Muscle layer of colon (tissue), 2 donors: Measurements from ENCODE around the gene PTPRT.

Experiments used
- H3K27ac ChIP-seq: one replicate; pipeline ENCODE4 v1.7.0; 2013; ENCODE audit warnings: low read depth, mild to moderate bottlenecking, low read length, moderate library complexity
- H3K27me3 ChIP-seq, 2 donors: one replicate each; pipeline ENCODE4 v1.7.0; 2013; ENCODE audit warnings: low read length in 2 of 2, mild to moderate bottlenecking in 2 of 2; ENCODE audit not compliant: insufficient read depth in 2 of 2, control insufficient read depth in 1 of 2
- H3K36me3 ChIP-seq: one replicate; pipeline ENCODE4 v1.7.0; 2013; ENCODE audit warnings: mild to moderate bottlenecking, low read length; ENCODE audit not compliant: insufficient read depth
- H3K4me1 ChIP-seq: one replicate; pipeline ENCODE4 v1.7.0; 2013; ENCODE audit warnings: mild to moderate bottlenecking, low read length; ENCODE audit not compliant: insufficient read depth
- H3K4me3 ChIP-seq, 2 donors: one replicate each; pipeline ENCODE4 v1.7.0; 2013; ENCODE audit warnings: low read length in 2 of 2, low read depth in 1 of 2, mild to moderate bottlenecking in 1 of 2, moderate library complexity in 1 of 2
- H3K9ac ChIP-seq: one replicate; pipeline ENCODE4 v1.7.0; 2013; ENCODE audit warnings: low read length
- H3K9me3 ChIP-seq: one replicate; pipeline ENCODE4 v1.7.0; 2013; ENCODE audit warnings: mild to moderate bottlenecking, low read length
- donor health status: abdominal sarcoma.
- donor health status: Adenocarcinoma of cecum.

The PTPRT gene

DNA sequence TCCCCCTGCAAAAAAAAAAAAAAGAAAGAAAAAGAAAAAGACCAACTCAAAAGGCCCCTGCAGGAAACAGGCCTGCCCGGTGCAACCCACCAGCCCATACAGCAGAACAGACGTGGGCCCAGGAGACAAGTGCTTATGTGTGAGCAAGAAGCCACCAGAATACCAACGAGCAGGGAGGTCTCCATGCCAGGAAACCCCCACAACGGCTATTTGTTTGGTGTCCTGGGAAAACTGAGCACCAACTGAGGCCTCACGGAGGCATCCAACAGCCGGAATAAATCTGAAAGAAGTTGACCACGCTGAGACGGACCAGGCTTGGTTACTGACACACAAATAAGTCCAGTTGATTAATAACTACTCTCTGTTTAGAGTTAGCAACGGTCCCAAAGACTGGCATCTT, 29.7 kb downstream of the PTPRT start:
- H3K36me3 ChIP-seq, result no peaks in the 10 kb centered on the region
- H3K27me3 ChIP-seq, result no peaks in the 10 kb centered on the region

DNA sequence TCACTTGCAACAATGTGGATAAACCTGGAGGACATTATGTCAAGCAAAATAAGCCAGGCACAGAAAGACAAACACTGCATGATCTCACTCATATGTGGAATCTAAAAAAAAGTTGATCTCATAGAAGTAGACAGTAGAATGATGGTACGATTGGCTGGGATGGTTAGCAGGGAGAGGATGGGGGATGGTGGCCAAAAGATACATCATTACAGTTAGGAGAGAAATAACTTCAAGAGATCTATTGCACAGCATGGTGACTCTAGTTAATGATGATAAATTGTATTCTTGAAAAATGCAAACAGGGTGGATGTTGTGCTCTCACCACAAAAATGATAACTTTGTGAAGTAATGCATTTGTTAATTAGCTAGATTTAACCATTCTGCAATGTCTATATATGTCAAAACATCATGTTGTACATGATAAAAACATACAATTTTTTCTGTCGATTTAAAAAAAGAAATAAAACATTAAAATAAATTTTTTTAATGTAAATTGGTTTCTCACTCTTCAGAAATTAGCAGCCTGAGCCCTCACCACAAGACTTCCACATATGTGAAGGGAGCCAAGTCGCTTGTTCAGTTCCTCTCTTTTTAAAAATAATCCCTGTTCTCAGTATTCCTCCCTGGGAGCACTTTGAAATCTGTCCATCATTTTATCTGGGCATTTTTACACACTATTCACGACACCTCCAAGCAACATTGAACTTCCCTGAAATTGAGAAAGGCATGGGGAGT, 34.2 kb downstream of the PTPRT start:
- H3K27ac ChIP-seq, result no peak overlapping the region
- no peak overlapping the region for H3K9ac ChIP-seq
- H3K4me1 ChIP-seq, result no peaks in the 10 kb centered on the region
- no peaks in the 10 kb centered on the region for H3K36me3 ChIP-seq
- peaks cover 0 to 5% of the 10 kb centered on the region in 2 donors for H3K27me3 ChIP-seq
- no peaks in the 10 kb centered on the region for H3K9me3 ChIP-seq
- no peak overlapping the region for H3K4me3 ChIP-seq

More for the DNA sequence above, 29.7 kb downstream of the PTPRT start:
- H3K4me1 ChIP-seq, result no peaks in the 10 kb centered on the region
- no peak overlapping the region for H3K27ac ChIP-seq
- no peak overlapping the region for H3K4me3 ChIP-seq
- no peaks in the 10 kb centered on the region for H3K9me3 ChIP-seq
- no peak overlapping the region for H3K9ac ChIP-seq

DNA sequence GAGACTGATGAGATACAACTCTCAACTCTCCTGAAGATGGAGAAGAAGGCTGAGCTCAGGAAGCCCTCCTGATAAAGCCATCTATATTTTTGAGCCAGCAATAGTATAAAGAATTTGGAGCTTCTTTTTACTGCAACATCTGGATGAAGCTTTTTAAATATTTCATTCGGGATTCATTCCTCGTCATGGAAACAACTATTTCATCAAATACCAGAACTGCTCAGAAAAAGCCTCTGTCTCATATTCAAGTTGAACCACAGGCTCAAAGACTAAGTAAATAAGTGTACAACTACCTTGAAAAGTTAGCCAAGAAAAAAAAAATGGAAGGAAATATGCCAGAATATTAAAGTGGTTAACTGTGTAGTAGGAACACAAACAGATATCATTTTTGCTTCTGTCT, 37.8 kb downstream of the PTPRT start:
- Histone ChIP-seq H3K9ac (no peak overlapping the region), H3K27me3 (peaks cover 0 to 6% of the 10 kb centered on the region in 2 donors), H3K27ac (no peak overlapping the region), H3K36me3 (no peaks in the 10 kb centered on the region), H3K4me3 (no peak overlapping the region), H3K9me3 (no peaks in the 10 kb centered on the region), H3K4me1 (no peaks in the 10 kb centered on the region)

DNA sequence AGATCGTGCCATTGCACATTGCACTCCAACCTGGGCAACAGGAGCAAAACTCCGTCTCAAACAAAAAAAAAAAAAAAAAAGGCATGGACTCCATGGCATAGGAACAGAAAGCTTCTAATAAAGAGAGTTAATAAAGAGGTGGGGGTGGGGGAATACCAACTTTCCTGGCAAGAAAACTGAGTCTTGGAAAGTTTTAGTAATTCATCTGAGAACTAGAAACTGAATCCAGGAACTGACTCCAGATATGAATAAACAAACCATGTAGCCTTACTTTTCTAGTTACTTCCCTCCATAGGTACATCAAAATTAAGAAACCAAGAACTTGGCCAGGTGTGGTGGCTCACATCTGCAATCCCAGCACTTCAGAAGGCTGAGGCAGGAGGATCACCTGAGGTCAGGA, 38.5 kb downstream of the PTPRT start:
- H3K4me3 ChIP-seq, result no peak overlapping the region
- no peak overlapping the region for H3K9ac ChIP-seq
- H3K4me1 ChIP-seq, result no peaks in the 10 kb centered on the region
- H3K9me3 ChIP-seq, result no peaks in the 10 kb centered on the region
- H3K27ac ChIP-seq, result no peak overlapping the region
- no peaks in the 10 kb centered on the region for H3K36me3 ChIP-seq
- H3K27me3 ChIP-seq, result peaks cover 0 to 6% of the 10 kb centered on the region in 2 donors

DNA sequence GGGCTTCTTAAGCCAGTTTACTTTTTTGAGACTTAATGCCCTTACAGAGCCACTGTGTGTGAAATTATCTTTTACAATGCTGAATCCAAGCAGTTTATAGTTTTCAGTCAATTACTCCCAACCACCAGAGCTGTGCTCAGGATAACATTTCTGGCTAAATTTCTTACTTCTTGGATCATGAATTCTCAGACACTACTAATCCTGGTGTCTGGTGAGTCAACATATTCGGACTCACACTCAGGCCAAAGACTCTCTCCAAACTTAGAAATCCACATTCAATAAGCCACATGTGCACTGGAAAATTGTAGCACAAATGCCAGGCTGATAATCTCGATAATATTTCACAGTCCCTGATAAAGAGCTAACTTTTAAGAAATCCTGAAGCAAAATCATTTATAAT, 49.0 kb downstream of the PTPRT start:
- Histone ChIP-seq H3K27me3 (no peaks in the 10 kb centered on the region), H3K9ac (no peak overlapping the region), H3K27ac (no peak overlapping the region), H3K4me1 (no peaks in the 10 kb centered on the region), H3K4me3 (no peak overlapping the region), H3K36me3 (no peaks in the 10 kb centered on the region), H3K9me3 (no peaks in the 10 kb centered on the region)

DNA sequence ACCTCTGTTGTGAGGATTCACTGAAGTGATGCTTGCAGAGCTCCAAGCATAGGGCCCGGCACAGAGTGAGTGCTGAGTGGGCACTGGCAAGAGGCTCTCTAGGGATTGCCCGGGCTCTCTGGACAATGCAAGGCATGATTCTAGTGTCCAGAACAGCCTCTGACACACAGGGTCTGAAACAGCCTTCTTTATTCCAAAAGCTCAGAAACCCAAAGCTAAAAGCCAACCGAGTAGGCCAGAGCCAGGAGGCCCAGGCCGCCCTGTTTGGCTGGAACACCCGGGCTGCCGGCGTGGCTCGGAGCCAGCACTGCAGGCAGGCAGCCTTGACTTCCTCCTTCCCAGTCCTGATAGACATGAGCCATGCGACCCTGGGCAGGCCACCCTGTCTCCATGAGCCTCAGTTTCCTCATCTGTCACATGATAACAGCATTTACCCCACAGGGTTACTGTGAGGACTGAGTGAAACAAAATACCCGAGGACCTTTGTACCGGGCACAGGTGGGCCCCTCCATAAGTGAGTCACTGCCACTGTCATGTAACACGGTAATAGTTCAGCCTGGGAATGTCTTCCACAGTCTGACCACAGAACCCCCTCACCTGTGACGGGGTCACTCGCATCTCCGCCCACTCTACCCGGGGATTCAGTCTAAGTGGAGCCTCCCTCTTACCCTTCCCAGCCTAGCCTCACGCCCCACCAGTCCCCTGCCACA, 51.5 kb downstream of the PTPRT start:
- Histone ChIP-seq H3K4me3 (no peak overlapping the region), H3K27ac (no peak overlapping the region)

DNA sequence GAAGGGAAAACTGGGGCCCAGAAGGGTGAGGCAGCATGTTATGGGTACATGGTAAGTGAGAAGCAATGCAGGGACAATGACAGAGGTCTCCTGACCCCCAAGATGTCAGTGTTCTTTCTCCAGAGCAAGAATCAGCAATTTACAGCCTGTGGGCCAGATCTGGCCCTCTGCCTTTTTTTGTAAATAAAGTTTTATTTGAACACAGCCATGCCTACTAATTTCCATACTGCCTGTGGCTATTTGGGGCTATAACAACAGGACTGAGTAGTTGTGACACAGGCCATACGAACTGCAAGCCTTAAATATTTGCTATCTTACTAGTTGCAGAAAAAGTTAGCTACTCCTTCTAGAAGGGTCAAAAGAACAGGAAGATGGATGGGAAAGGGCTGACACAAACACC, 52.5 kb downstream of the PTPRT start:
- no peaks in the 10 kb centered on the region for H3K9me3 ChIP-seq
- H3K9ac ChIP-seq, result no peak overlapping the region
- H3K27me3 ChIP-seq, result no peaks in the 10 kb centered on the region
- H3K27ac ChIP-seq, result no peak overlapping the region
- H3K4me3 ChIP-seq, result no peak overlapping the region
- H3K4me1 ChIP-seq, result no peaks in the 10 kb centered on the region
- H3K36me3 ChIP-seq, result no peaks in the 10 kb centered on the region

More for the DNA sequence above, 51.5 kb downstream of the PTPRT start:
- Histone ChIP-seq H3K27me3 (no peaks in the 10 kb centered on the region), H3K9me3 (no peaks in the 10 kb centered on the region), H3K9ac (no peak overlapping the region), H3K4me1 (no peaks in the 10 kb centered on the region), H3K36me3 (no peaks in the 10 kb centered on the region)

DNA sequence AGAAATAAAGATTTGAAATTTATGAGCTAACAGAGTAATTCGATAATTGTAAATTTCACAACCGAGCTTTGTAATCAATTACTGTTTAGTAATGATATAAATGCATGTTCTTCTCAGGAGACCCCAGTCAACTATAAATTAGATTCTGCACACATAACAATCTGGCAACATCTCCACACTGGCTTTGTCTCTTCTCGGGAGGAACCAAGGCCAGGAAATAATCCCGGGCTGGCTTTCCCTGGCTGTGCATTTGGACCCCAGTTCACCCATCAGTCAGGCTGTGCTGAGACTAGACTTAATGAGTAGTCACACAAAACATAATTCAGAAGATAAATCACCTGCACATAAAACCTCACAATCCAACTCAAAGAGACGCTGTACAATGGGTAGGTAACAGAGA, 65.5 kb downstream of the PTPRT start:
- no peak overlapping the region for H3K9ac ChIP-seq
- no peak overlapping the region for H3K4me3 ChIP-seq
- no peaks in the 10 kb centered on the region for H3K9me3 ChIP-seq
- H3K4me1 ChIP-seq, result no peaks in the 10 kb centered on the region
- no peaks in the 10 kb centered on the region for H3K36me3 ChIP-seq
- H3K27ac ChIP-seq, result no peak overlapping the region
- no peaks in the 10 kb centered on the region for H3K27me3 ChIP-seq

DNA sequence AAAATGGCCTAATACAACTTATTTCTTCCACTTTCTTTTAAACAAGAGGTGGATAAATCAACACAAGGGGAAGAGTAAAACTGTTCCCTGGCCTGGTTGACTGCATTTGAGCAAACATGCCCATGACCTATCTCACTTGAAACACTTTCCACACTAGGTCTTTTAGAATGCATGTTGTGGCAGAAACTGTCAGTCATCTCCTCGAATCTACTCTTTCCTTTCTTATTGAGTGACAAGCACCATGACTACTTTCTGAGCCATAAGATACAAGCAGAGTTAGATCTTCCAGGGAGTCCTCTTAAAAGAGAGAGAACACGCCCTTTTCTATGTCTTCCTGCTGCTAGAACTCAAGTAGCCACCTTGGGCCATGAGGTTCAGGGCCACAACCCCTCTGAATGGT, 66.5 kb downstream of the PTPRT start:
- no peak overlapping the region for H3K4me3 ChIP-seq

DNA sequence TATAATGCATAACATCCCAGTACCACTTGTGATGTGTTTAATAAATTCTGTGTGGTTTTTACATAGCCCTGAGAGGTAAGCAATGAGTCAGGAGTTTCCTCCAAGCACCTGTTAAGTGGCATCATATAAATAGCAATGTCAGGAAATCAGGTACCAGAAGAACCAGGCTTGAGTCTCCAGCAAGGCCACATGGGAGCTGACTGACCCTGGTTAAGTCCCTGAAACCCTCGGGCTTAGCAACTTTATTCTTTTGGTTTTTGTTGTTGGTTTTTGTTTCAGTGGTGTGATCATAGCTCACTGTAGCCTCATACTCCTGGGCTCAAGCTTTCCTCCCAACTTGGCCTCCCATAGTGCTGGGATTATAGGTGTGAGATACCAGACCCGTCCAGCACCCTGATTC, 70.0 kb downstream of the PTPRT start:
- H3K4me1 ChIP-seq, result no peaks in the 10 kb centered on the region
- H3K36me3 ChIP-seq, result no peaks in the 10 kb centered on the region
- no peak overlapping the region for H3K4me3 ChIP-seq
- H3K27me3 ChIP-seq, result no peaks in the 10 kb centered on the region
- H3K27ac ChIP-seq, result no peak overlapping the region
- no peak overlapping the region for H3K9ac ChIP-seq
- no peaks in the 10 kb centered on the region for H3K9me3 ChIP-seq

More for the DNA sequence above, 66.5 kb downstream of the PTPRT start:
- Histone ChIP-seq H3K4me1 (no peaks in the 10 kb centered on the region), H3K9me3 (no peaks in the 10 kb centered on the region), H3K27ac (no peak overlapping the region), H3K36me3 (no peaks in the 10 kb centered on the region), H3K9ac (no peak overlapping the region), H3K27me3 (no peaks in the 10 kb centered on the region)

DNA sequence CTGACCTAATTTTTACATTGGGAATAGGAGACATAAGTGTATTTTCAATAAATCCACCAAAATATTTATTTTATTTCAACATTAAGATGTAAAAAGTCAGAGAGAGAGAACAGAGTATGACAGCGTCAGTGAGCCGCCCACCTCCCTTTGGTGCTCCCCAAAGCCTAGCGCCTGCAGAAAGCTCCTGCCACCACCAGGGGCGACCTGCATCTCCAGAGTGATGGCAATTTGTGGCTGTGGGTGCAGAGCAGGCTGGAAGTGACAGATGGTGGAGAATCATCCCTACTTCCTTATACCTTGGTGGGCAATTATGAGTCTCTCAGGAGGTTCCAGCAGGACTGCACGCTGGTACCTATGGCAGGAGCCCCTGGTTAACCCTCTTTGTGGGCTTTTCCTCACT, 87.3 kb downstream of the PTPRT start:
- Histone ChIP-seq H3K27me3 (no peaks in the 10 kb centered on the region), H3K9ac (no peak overlapping the region), H3K9me3 (no peaks in the 10 kb centered on the region), H3K4me1 (peaks cover 3% of the 10 kb centered on the region), H3K27ac (no peak overlapping the region), H3K4me3 (no peak overlapping the region), H3K36me3 (no peaks in the 10 kb centered on the region)

DNA sequence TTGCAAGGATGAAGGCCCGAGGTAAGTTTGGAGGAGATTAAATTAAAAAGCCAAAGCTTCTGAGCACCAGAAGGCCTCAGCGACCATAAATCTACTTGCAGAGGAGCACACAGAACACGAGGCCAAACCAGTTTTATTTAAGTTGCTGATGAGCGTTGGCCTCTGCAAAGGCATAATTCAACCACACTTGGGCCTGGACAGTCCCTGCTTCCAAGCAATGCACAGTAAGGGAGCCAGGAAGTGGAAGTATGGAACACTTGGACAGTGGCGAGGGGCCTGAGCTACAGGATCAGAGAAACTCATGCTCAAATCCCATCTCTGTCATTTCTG, 92.8 kb downstream of the PTPRT start:
- Histone ChIP-seq H3K4me1 (peaks cover 18% of the 10 kb centered on the region), H3K9me3 (no peaks in the 10 kb centered on the region), H3K36me3 (no peaks in the 10 kb centered on the region), H3K9ac (no peak overlapping the region), H3K27ac (peak overlapping the region; percentile 48), H3K4me3 (no peak overlapping the region), H3K27me3 (no peaks in the 10 kb centered on the region)
